Fibroblast of lung (primary cell): ENCODE data around the gene R3HCC1L.

ENCODE experiments used
- CTCF ChIP-seq, 2 donors: IDR thresholded peaks in 1 of 2; conservative IDR thresholded peaks in 1 of 2; 1 replicate in 1 of 2; 2 replicates in 1 of 2; pipeline ENCODE4 v1.5.1; 2011 to 2012; ENCODE audit warnings: low read length in 2 of 2, control low read depth in 1 of 2, inconsistent platforms in 1 of 2, low read depth in 1 of 2, mild to moderate bottlenecking in 1 of 2
- EZH2 ChIP-seq: IDR thresholded peaks from 2 replicates; pipeline ENCODE4 v1.5.1; 2012; ENCODE audit warnings: low read length, control low read depth, mild to moderate bottlenecking; ENCODE audit errors: missing control alignments

GRCh38 chr10:98248018-98248417 lies 113.6 kb downstream of the R3HCC1L start:
- no peak for TF ChIP-seq CTCF (conservative IDR thresholded peaks at IDR 0.05 in 1 of 2, IDR thresholded peaks at IDR 0.05 in 1 of 2; ENCODE audit: low read depth in 1 of 2, low read length in 2 of 2)
- no peak for TF ChIP-seq EZH2
